ENCODE measurements around the gene RELL1.
A peak's percentile ranks its signal among the peaks of the same experiment; 100 is the strongest.

Gene RELL1

GRCh38 chr4:37686373-37687193 lies at the start of gene RELL1:
RELL1 (minus strand) TSS chr4:37686376; CDS start chr4:37686287, 89 bp downstream.
- peak; percentile 87 for DNase-seq

- no peak for DNase-seq
These were observed 49.4 kb upstream of the RELL1 start for GRCh38 chr4:37735578-37735977.

- DNase-seq: no peak
These were observed 48.8 kb upstream of the RELL1 start for GRCh38 chr4:37734989-37735388.

- DNase-seq: no peak
These were observed 47.2 kb upstream of the RELL1 start for GRCh38 chr4:37733240-37733867.

GRCh38 chr4:37732526-37733186 lies 46.5 kb upstream of the RELL1 start:
- DNase-seq: no peak

- DNase-seq: no peak
These were observed 43.5 kb upstream of the RELL1 start for GRCh38 chr4:37729649-37730004.

- no peak for DNase-seq
These were observed 41.9 kb upstream of the RELL1 start for GRCh38 chr4:37728064-37728463.

GRCh38 chr4:37727635-37728034 lies 41.5 kb upstream of the RELL1 start:
- no peak for DNase-seq

GRCh38 chr4:37726666-37727065 lies 40.5 kb upstream of the RELL1 start:
- DNase-seq: no peak

GRCh38 chr4:37725718-37726117 lies 39.5 kb upstream of the RELL1 start:
- no peak for DNase-seq

- no peak for DNase-seq
These were observed 36.9 kb upstream of the RELL1 start for GRCh38 chr4:37723067-37723466.

GRCh38 chr4:37721995-37722638 lies 35.9 kb upstream of the RELL1 start:
- no peak for DNase-seq

- DNase-seq: no peak
These were observed 32.8 kb upstream of the RELL1 start for GRCh38 chr4:37719021-37719420.

- no peak for DNase-seq
These were observed 31.4 kb upstream of the RELL1 start for GRCh38 chr4:37717576-37717975.

- no peak for DNase-seq
These were observed 29.8 kb upstream of the RELL1 start for GRCh38 chr4:37715889-37716402.

GRCh38 chr4:37710491-37710890 lies 24.3 kb upstream of the RELL1 start:
- no peak for DNase-seq

- DNase-seq: no peak
These were observed 19.9 kb upstream of the RELL1 start for GRCh38 chr4:37706032-37706431.

GRCh38 chr4:37705571-37705970 lies 19.4 kb upstream of the RELL1 start:
- no peak for DNase-seq

- no peak for DNase-seq
These were observed 13.8 kb upstream of the RELL1 start for GRCh38 chr4:37699868-37700481.

- no peak for DNase-seq
These were observed 11.4 kb upstream of the RELL1 start for GRCh38 chr4:37697566-37697965.

- no peak for DNase-seq
These were observed 7.4 kb upstream of the RELL1 start for GRCh38 chr4:37693450-37694190.

GRCh38 chr4:37693030-37693429 lies 6.9 kb upstream of the RELL1 start:
- DNase-seq: no peak
